ENCODE data around the gene ANO2. TPM values are rescaled to one million over a fixed set of nuclear protein-coding genes. Genes with fewer than 3 reads are reported as not detected.

Gene ANO2
- total RNA-seq, 2 donors from 2014 or later: 1.8 to 2.6 TPM

DNA sequence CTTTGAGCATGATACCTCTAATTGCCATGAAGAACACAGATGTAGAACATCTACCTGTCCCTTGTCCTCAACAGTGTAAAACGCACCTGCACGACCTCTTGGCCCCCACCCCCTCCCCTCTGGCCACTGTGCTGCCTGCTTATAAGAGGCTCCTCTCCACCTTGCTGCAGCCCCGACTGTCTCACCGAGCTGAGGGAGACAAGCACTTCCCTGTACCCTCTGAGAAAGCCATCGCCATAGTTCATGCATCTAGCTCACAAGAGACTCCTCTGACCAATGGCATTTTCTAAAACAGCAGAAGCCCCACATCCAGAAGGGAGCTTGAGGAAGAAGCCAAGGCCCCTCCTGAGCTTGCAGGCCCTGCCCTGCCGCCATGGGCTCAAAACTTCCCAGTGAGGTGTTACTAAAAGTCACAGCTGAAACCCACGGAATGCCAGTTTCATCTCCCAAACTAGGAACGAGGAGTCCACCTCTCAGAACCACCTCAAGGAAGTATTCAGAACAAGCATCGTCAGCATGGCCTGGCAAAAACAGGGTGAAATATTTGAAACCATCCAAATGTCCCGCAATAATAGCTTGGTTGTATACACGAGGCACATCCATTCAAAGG, 21.5 kb upstream of the ANO2 start:
- ATAC-seq: no peak
- DNase-seq: no peak
- intact Hi-C loops (cut with DNase I, micrococcal nuclease): no loop called here

DNA sequence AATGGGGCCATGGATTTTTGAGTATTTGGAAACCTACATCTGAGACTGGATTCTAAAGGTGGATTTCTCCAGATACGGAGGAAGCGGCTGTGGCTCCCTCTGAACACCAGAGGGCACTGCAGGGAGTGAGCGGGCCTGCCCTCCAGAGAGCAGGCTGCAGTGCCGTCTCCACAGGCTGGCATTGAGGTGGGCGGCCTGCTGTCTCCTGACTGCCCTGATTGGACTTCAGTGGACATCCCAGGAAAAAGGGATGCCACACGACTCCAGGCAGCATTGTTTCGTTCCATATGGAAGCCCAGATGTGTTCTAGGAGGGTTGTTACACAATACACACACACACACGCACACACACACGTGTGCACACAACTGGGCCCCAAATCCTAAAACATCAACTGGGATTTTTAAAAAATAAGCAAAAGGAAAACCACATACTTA, 20.9 kb upstream of the ANO2 start:
- peak; percentile 79 for ATAC-seq
- DNase-seq: peak in 1 of 2 donors; percentile 51
- intact Hi-C loops (cut with DNase I, micrococcal nuclease): no loop called here

DNA sequence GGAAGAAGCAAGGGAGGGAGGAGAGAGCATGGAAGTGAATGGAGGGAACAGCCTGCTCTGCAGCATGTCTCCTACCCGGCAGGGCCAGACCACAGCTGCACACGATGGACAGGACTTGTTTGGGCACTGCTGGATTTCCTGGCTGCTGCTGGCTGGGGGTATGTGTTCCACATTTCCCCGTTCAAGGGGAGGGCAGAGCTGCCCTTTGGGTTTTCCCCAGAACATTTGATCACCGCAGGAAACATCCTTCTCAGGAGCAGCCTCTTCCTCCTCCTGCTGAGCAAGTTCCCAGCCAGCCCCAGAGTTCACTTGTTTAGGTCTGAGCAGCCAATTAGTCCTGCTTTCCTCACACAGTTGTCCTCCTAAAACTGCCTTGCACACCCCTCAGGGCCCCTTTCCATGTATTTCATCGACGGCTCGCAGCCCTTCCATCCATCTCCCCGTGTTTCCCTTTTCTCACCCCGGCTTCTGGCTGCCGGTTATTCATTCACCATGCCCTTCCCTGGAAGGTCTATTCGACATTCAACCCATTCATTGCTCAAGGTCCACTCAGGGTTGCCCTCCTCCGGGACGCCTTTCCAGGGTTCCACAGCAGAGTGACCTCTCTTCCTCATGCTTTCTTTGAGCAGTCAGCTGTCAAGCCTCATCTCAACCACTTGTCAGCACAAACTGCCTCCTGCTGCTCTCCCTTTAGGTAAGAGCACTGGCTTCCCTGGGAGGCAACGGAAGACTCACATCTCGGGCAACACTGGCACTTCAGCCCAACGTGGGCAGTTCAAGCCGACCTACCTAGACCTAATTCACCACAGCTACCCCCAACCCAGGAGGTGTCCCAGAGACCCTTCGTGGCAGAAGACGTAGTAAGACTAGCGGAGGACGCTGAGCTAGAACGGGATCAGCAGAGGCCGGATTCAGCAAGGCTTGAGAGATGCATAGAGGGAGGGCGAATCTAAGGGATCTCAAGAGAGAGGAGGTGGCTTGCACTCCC, 20.1 kb upstream of the ANO2 start:
- ATAC-seq: no peak
- intact Hi-C loops (cut with DNase I, micrococcal nuclease): no loop called here
- no peak for DNase-seq

DNA sequence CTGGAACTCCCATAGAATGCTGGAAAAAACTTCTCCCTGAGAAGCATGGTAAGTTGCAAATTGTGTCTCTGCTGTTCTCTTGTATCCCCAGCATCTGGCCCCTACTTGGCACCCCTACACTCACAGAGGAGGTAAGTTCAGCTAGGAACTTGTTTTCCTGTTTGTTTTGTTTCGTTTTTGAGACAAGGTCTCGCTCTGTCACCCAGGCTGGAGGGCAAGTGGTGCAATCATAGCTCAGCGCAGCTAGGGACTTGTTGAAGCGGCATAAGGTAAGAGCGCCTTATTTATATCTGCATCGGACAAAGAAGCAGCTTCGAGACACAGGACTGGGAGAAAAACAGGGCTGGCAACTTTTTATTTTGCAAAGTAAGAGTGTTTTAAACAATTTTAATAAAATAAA, 18.5 kb upstream of the ANO2 start:
- intact Hi-C loops (cut with DNase I, micrococcal nuclease): no loop called here
- ATAC-seq: no peak

DNA sequence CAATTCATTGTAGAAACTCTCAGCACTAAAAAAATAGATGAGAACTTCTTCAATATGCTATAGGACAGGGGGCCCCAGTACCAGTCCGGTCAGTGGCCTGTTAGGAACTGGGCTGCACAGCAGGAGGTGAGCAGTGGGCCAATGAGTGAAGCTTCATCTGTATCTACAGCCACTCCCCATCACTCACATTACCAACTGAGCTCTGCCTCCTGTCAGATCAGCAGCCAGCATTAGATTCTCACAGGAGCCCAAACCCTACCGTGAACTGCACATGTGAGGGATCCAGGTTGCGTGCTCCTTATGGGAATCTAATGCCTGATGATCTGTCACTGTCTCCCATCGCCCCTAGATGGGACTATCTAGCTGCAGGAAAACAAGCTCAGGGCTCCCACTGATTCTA, 15.7 kb upstream of the ANO2 start:
- intact Hi-C loops (cut with DNase I, micrococcal nuclease): no loop called here
- DNase-seq (no peak), ATAC-seq (no peak)

More for the DNA sequence above, 18.5 kb upstream of the ANO2 start:
- no peak for DNase-seq

DNA sequence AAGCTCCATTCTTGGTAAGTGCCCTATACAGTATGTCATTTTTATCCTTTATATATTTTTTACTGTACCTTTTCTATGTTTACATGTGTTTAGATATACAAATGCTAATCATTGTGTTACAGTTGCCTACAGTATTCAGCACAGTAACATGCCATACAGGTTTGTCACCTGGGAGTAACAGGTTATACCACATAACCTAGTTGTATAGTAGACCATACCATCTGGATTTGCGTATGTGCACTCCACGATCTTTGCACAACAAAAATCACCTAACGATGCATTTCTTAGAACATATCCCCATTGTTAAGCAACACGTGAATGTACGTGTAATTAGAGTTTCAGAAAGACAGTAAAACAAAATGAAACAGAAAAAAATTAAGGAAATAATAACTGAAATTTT, 11.9 kb upstream of the ANO2 start:
- no peak for ATAC-seq
- intact Hi-C loops (cut with DNase I, micrococcal nuclease): no loop called here
- no peak for DNase-seq

DNA sequence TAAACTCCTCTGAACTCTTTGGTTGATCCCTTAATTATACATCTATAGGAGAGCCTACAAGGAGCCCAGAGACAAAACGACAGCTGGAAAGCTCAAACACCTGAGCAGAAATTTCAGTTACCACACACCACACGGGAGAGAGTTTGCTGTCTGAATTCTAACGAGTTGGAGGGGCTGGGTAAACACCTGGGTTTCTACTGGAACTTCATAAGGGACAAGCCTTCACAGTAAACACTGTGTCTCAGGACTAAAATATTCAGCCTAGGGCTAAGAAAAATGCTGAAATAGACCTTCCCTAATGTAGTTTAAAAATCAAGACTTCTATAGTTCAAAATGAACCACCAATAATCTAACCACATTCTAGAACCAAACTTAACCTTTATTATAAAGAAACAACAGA, 9.6 kb upstream of the ANO2 start:
- DNase-seq (no peak), ATAC-seq (no peak)
- intact Hi-C loops (cut with DNase I, micrococcal nuclease): no loop called here

DNA sequence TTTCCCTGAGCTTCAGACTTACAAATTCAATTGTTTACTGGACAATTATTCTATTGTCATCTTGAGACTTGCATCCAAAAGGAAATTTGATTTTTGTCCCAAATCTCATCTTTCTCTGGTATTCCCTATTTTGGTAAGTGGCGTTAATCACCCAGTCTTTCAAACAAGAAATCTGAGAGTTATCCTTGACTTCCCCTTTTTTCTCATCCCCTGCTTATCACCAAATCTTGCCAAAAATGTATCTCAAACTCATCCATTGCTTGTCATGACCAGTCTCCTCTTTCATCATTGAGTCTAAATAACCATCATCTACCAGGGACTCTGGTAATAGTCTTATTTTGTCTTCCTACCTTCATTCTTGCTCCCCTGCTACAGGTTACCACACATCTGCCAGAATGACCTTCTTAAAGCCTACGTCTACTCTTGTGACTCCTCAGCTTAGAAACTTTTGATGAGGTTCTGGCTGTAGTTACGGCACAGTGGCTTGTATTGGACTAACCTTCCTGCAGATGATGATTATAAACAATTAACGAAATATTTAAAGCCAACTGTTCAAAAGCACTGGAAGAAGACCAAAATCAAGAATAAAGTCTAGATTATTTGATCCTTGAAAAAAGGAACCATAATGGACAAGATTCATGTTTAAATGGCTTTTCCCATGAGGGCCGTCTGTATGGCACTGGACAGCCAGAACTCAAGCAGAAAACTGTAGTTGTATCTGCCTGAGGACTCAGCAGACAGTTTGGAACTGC, 9.0 kb upstream of the ANO2 start:
- intact Hi-C loops (cut with DNase I, micrococcal nuclease): no loop called here
- DNase-seq (no peak), ATAC-seq (no peak)

DNA sequence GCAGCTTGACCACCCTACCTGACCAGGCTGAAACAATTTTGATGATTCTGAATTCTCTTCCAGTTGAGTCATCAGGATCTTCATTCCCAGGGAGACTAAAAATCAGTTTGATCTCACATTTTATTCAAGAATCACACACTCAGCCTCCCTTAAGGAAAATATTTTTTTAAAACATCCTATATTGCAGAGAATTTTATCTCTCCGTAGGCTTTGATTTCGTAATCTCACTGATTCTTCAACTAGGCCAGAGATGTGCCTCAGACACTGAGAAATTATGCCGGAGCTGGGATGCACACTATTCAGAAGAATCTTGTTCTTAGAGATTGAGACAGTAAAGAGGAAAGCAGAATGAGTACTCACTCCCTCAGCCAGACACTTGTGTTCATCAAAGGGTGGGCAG, 7.0 kb upstream of the ANO2 start:
- ATAC-seq (no peak), DNase-seq (no peak)
- intact Hi-C loops (cut with DNase I, micrococcal nuclease): no loop called here

DNA sequence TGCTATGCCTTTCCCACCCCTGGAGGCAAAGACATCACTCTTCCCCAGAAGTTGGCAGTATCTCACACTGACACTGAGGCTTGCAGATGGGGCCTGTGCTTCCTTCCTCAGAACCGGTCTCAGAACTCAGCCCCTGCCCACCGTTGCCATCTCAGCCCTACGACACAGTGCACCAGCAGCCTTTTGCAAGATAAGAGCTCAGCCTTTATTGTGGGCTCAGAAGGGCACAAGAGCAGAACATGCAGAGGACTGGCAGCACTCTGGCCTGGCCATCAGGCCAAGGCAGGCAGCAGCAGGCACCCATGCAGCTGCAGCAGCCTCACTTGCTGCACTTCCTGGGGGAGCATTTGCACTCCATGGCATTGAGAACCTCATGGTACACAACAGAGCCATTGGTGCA, 3.6 kb upstream of the ANO2 start:
- no peak for DNase-seq
- no peak for ATAC-seq
- intact Hi-C loops (cut with DNase I, micrococcal nuclease): no loop called here

DNA sequence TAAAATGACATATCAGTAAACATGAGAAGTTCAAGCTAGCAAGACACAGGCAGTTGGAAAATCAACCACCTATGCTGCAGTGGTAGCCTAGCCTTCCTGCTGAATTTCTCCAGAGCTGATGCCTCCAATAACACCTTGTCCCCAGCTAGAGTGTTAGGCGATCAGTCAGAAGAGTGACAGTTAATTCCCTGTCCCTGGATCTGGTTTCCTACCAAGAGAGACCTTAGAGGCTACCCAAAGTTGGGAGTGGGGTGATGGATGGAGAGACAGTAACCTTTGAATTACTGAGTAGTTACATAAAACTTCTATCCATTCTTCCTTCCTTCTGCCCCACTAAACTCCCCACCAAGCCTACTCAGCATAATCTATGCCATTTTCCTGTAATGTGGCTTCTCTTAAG, 1.9 kb upstream of the ANO2 start:
- DNase-seq (no peak), ATAC-seq (no peak)
- intact Hi-C loops (cut with DNase I, micrococcal nuclease): no loop called here

DNA sequence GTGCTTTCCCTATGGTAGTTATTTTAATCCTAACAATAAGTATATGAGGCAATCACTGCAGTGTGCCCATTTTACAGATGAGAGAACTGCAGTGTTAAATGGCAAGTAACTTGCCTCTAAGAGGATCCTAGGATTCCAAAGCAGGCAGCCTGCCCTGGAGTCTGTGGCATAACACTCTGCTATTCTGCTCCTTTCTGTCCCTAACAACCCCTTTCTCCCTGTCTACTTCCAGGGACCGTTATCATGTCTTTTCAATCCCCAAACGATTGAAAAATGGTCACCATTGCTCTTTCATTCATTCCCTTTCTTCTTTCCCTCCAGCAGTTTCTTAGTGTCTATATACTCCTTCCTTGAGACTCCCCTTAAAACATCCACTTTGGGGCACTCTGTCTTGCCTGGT, 1.3 kb upstream of the ANO2 start:
- intact Hi-C loops (cut with DNase I, micrococcal nuclease): no loop called here
- no peak for DNase-seq
- no peak for ATAC-seq

DNA sequence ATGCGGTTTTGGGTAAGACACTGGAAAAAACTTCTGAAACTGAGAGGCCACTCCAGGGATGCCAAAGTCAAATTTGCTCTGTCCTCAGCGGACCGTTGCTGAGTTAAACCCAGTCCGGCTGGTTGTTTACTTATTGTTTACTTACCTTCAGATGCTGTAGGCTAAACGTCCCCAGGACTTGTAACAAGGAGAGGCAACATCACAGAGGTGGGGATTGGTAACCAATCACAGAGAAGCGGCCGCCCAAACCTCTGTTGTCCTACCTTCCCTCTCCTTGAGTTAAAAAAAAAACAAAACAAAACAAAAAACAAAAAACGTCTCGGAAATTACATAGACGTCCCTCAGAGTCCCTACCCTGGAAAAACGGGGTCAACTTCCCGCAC, 380 bp downstream of the ANO2 start:
- DNase-seq (no peak), ATAC-seq (no peak)
- intact Hi-C loops (cut with DNase I, micrococcal nuclease): no loop called here

DNA sequence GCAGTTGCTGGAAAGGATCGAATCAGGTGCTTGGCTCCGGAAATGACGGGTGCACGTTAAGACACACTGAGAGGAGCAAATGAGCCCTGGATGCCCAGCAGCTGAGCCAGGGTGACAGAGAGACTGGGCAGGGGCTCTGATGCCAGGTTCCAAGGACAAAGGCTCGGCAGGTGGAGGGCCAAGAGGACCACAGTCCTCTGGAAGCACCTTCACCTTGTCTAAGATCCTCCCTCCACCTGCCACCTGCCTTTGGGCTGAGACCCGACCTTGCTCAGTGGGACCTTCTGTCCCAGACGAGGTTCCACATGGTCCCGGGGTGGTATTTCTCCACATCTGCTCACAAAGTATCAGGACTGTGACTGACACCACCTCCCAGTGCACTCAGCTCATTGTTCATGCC, 1.0 kb downstream of the ANO2 start:
- intact Hi-C loops (cut with DNase I, micrococcal nuclease): no loop called here
- no peak for ATAC-seq

DNA sequence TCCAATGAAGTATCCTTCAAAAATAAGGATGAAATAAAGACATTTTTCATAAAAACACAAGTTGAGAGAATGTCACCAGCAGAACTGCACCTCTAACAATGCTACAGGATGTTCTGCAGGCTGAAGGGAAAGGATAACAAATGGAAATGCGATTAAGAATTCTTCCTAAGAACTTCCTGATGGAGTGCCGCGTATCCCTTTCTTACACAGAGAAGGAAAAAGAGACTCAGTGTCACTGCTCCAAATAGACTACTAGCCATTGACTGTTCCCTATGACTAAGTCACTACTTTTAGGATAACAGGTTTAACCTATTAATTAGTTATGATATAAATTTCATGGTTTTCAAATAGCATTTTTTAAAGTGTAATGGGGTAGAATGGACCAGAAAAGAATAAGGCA, 3.2 kb downstream of the ANO2 start:
- intact Hi-C loops (cut with DNase I, micrococcal nuclease): no loop called here
- ATAC-seq (no peak), DNase-seq (no peak)

More for the DNA sequence above, 1.0 kb downstream of the ANO2 start:
- no peak for DNase-seq

DNA sequence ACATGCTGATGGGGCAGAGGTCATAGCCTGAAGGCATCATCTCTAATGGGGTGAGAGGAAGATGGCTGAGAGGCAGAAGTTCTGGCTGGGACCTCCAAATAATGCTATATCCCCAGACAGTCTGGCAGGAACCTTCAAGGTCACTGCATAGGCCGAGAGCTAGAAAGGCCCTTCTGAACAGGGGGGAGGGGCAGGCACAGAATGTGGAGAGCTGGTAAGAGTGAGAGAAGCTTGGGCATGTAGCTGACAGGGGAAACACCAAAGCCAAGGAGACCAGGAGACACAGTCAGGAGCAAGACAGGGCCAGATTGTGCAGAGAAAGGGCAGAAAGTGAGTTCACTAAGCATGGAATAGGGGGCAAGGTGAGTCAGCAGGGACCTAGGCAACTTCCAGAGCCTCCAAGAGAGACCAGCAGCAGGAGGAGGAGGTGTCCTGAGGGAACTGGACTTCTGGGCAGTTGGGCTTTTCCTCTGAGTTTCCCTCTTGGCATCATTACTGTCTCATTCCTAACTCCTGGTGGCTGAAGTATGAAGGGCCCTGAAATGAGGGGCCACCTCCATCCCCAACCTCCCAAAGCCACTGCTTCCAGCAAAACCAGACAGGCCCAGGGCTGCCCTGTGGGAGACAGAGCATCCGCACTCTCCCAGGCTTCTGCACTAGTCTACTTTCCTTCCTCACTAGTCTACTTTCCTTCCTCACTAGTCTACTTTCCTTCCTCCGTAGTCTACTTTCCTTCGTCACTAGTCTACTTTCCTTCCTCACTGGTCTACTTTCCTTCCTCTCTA, 17.1 kb downstream of the ANO2 start:
- intact Hi-C loops (cut with DNase I, micrococcal nuclease): no loop called here
- ATAC-seq (no peak), DNase-seq (no peak)

DNA sequence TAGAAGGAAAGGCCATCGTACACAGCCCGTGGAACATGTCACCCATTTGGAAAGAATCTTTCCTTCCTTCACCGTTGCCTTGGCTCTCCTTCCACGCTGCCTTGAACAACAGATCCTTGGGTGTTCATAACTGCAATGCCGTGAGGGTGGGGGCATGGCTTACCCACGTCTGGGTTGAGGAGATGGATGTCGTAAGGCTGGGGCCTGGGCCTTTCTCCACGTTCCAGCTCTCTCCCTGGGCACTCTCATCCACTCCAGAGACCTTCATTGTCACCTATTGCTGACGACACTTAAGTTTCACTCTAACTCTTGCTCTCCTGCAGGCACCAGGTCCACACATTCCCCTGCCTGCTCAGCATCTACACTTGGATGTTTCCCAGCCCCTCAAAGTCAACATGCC, 19.4 kb downstream of the ANO2 start:
- ATAC-seq: no peak
- intact Hi-C loops (cut with DNase I, micrococcal nuclease): no loop called here
- no peak for DNase-seq

DNA sequence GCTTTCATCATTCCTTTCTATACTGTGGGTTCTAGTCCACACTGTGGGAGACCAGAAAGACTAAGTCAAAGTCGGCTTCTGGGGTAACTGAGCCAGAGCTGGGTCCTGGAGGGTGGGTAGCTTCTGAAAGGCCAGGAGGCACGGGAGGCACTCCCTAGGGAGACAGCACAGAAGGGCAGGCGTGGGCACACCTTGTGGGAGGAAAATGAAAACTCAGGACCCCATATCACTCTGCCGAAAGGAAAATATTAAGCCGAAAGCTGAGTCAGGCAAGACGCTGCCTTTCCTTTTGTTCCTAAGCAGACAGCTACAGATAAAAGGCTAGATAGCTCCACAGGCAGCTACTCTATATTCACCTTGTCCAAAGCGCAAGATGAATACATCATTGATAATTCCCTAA, 20.7 kb downstream of the ANO2 start:
- no peak for ATAC-seq
- intact Hi-C loops (cut with DNase I, micrococcal nuclease): no loop called here

DNA sequence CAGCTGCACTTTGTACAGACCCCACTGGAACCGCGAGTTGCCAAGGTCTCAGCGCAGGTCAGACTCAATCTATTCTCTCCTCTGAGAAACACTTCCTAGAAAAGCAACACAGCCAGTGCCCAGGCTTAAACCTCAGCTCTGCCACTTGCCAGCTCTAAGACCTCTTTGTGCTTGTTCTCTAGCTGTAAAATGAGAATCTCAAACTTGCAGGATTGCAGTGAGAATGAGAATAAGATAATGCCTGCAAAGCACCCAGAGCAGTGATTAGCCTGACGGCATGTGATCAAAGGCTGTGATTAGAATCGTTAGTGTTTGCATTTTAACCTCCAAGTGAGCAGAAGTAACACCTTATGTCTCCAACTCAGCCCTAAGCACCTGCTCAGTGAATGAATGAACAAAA, 21.3 kb downstream of the ANO2 start:
- DNase-seq (no peak), ATAC-seq (no peak)
- intact Hi-C loops (cut with DNase I, micrococcal nuclease): no loop called here

More for the DNA sequence above, 20.7 kb downstream of the ANO2 start:
- no peak for DNase-seq
